HG02981 (cell line): ENCODE results near the gene CPNE5.
A peak's percentile ranks its signal among the peaks of the same experiment; 100 is the strongest.

Source experiments
- ATAC-seq: cut with Tn5 transposase; IDR thresholded peaks from one replicate; pipeline ENCODE4 v1.9.1; 2021; ENCODE audit warnings: mild to moderate bottlenecking, moderate library complexity; ENCODE audit not compliant: unreplicated experiment

Gene CPNE5

GRCh38 chr6:36793913-36794712 is 45.1 kb downstream of the CPNE5 start:
- no peak for ATAC-seq

- ATAC-seq: no peak
Measured at GRCh38 chr6:36793296-36793912, 45.8 kb downstream of the CPNE5 start.

GRCh38 chr6:36791521-36792135 is 47.6 kb downstream of the CPNE5 start:
- ATAC-seq: no peak

- ATAC-seq: no peak
Measured at GRCh38 chr6:36791085-36791484, 48.2 kb downstream of the CPNE5 start.

GRCh38 chr6:36788768-36789167 is 50.5 kb downstream of the CPNE5 start:
- ATAC-seq: no peak

DNA sequence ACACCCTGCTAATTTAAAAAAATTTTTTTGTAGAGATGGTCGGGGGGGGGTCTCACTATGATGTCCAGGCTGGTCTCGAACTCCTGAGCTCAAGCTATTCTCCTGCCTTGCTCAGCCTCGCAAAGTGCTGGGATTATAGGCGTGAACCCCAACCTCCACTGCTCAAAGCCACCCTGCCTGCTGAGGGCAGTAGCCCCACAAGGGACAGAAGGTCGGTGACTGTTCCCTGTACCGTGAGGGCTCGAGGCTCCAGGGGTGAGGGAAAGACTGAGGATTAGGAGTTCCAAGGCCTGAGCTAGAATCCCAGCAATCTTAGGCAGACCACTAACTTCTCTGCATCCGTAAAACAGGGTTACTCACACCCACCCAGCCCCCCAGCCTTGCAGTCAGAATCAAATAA is 51.1 kb downstream of the CPNE5 start:
- no peak for ATAC-seq

DNA sequence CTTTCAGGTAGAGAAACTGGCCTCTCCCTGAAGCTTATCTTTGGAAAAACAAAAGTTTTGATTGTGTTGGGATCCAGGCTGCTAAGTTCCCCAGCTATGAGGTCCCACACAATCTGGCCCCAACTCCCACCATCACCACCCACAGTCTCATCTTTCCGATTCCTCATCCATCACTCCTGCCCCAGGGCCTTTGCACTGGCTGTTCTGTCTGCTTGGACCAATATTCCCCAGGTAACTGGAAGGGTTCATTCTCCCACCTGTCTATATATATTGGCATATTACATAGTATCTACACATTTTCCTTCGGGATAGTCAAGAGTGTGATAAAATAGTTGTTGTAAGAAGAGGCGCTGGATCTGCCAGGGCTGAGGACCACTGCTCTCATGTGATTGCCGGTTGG is 52.0 kb downstream of the CPNE5 start:
- ATAC-seq: no peak

DNA sequence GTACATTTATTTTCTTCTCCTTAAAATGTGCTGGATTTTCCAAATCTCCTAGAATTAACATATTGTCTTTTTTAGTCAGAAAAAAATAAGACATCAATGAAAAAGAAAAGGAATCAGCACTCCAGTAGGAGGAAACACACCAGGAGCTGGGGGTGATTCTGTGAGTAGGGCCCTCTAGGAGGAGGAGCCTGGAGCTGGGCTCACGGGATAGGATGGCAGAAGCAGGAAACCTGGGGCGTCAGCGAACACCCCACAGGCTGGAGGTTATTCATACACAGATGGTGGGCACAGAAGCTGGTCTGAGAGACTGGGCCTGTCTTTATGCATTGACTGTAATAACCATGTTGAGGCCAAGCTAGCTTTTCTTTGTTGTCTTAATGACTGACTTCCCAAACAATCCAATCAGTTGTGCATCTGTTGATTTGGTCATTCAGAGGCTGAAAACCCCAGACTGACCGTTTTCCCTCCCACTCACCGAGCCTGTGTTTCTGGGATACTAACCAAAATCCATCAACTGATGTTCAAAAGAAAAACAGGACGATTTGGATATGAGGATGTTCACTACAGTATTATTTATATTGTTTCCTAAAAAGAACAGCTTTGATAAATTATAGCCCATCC is 53.1 kb downstream of the CPNE5 start:
- ATAC-seq: no peak

DNA sequence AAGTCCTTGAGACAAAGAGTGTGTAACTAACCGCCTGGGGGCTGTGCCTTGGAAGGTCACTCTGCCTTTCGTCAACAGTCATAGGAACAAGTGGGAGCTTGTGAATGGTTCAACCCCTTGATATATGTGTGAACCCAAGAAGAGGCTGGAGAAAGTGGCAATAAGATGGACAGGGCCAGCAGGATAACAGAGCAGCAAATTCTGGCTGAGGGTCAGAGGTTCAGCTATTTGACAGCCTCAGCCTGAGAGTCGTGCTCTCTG is 54.9 kb downstream of the CPNE5 start:
- ATAC-seq: no peak

- ATAC-seq: no peak
Measured at GRCh38 chr6:36783603-36784375, 55.5 kb downstream of the CPNE5 start.

DNA sequence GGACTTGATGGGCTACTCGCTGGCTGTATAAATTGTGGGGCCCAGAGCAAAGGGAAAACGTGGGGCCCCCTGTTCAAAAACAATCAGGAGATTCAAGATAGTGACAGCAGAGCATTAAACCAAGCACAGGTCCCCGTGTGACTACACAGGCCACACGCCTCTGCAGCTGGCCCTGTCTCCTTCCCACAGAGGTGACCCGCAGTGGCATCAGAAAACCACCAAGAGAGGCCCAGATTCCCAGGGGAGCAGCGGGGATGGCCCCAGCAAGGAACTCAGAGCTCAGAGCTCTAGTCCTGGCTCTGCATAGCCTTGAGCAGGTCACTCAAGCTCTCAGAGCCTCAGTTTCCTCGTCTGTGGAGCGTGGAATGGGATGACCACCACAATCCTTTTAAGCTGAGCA is 57.6 kb downstream of the CPNE5 start:
- ATAC-seq: peak; percentile 62

DNA sequence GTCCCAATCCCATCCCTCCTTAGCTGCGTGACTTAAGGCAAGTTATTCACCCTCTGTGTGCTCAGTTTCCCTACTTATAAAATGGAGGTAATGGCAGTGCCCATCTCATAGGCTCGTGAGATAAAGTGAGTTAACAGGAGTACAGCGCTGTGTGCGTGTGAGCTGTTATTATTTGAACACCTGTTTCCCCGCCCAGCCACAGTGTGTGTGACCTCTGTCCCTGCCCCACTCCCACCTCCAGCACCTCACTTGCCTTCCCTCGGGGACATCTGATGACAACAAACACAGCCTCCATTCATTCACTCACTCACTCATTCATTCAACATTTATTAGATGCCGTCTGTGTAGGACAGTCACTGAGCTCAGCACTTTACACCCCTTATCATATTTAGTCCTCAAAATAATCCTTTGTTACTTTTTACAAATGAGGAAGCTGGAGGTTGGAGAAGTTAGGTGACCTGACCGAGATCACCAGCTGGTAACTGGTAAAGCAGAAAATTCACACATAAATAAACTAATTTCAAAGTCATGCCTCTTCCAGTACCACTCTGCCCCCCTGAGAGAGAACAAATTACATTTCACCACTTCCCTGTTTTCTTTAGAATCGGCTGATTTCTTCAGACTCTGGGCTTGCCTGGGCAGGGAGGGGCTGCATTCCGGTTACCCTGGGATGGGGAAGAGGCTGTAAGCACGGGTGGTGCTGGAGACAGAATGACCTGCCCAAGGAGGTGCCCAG is 58.6 kb downstream of the CPNE5 start:
- no peak for ATAC-seq

DNA sequence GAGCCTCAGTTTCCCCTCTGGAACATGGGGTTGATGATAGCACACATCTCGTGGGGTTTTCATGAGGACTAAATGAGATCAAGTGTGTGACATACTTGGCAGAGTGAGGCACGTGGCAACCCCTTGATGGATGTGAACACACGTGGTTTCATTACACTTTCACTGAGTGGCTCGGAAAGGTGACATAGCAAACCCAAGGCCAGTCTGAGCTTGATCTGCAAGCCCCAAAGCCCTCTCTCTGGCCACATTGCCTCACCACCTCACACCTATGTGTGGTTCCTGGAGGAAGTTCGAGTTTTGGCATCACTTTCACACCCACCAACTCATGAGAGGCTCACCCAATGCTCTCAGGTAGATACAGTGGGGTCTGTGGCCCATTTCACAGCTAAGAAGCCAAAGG is 60.0 kb downstream of the CPNE5 start:
- ATAC-seq: no peak

GRCh38 chr6:36777801-36778200 is 61.4 kb downstream of the CPNE5 start:
- no peak for ATAC-seq

DNA sequence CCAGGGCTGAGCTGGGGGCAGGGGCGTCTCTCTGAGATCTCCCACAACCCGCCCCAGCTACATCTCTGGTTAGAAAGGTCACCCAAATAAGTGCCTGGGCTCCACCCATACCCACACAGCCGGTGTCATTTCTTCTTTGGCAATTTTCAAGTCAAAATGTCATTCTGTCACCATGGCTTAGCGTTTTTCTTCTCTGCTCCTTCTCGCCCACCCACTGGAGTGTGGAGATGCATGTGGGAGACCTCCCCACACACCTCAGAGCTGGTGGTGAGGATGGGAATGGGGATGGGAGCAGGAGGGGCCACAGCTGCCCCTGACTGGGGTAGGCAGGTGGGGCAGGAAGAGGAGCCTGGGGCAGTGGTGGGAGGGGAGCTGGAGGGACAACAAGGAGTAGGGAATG is 63.1 kb downstream of the CPNE5 start:
- ATAC-seq: no peak

- no peak for ATAC-seq
Measured at GRCh38 chr6:36774331-36774730, 64.9 kb downstream of the CPNE5 start.

- ATAC-seq: no peak
Measured at GRCh38 chr6:36772397-36772796, 66.8 kb downstream of the CPNE5 start.

GRCh38 chr6:36771145-36771544 is 68.1 kb downstream of the CPNE5 start:
- ATAC-seq: no peak

GRCh38 chr6:36769676-36770499 is 69.4 kb downstream of the CPNE5 start:
- ATAC-seq: no peak

- no peak for ATAC-seq
Measured at GRCh38 chr6:36769183-36769675, 70.0 kb downstream of the CPNE5 start.
